K562 (cell line): ENCODE measurements around the gene GARIN6. TPM values are rescaled to one million over a fixed set of nuclear protein-coding genes. Genes with fewer than 3 reads are reported as not detected.

Experiments
- MCM3 ChIP-seq: fragments of 450-650 bp; IDR thresholded peaks from 2 replicates; pipeline ENCODE4 v1.6.1; 2016
- REST ChIP-seq, 2 experiments: fragments of 450-650 bp; formaldehyde crosslinking in 1 of 2; IDR thresholded peaks; 2 replicates each; pipeline versions ENCODE4 v1.4.0 to v1.6.1; 2014 to 2020; ENCODE audit warnings: mild to moderate bottlenecking in 2 of 2, borderline replicate concordance in 1 of 2, low read depth in 1 of 2
- SMAD2 ChIP-seq: fragments of 150-350 bp; IDR thresholded peaks from 2 replicates; pipeline ENCODE4 v1.6.1; 2014; ENCODE audit warnings: low read depth, mild to moderate bottlenecking, low read length
- ZBTB26 ChIP-seq: fragments of 450-650 bp; formaldehyde crosslinking; IDR thresholded peaks from 2 replicates; pipeline ENCODE4 v1.4.0; 2022; ENCODE audit warnings: missing genetic modification characterization
- ZFP1 ChIP-seq: fragments of 450-650 bp; formaldehyde crosslinking; IDR thresholded peaks from 2 replicates; pipeline ENCODE4 v1.4.0; 2020; ENCODE audit warnings: mild to moderate bottlenecking, mixed read lengths
- ZNF324 ChIP-seq: fragments of 250-450 bp; sonication (Bioruptor Pico); IDR thresholded peaks from 2 replicates; pipeline ENCODE4 v1.4.0; 2020; ENCODE audit warnings: mild to moderate bottlenecking
- ZNF639 ChIP-seq, 2 experiments: fragments of 200-800 bp in 1 of 2; sonication (Bioruptor generic) in 1 of 2; sonication (generic) in 1 of 2; formaldehyde crosslinking in 1 of 2; IDR thresholded peaks in 1 of 2; conservative IDR thresholded peaks in 1 of 2; 2 replicates each; pipeline versions ENCODE4 v1.5.0 to v1.6.1; 2016 to 2020; ENCODE audit warnings: missing compliant biosample characterization in 1 of 2, missing genetic modification characterization in 1 of 2, missing genetic modification reagents in 1 of 2
- polyA plus RNA-seq, 8 experiments: library from polyadenylated mRNA; depleted of rRNA in 4 of 8; stranded (reverse) in 5 of 8; unstranded in 3 of 8; fragments of >200 nt; fragmentation: Nextera tagmentation in 2 of 8; fragmentation: Illumina TruSeq in 1 of 8; extraction: Ambion mirVana in 2 of 8; extraction: Trizol in 1 of 8; gene quantifications; 2 replicates each; pipeline versions ENCODE4 v1.2.1 to v1.2.3, GENCODE V29; 2011 to 2014; ENCODE audit warnings: inconsistent platforms in 1 of 8, missing spikeins in 1 of 8
- total RNA-seq, 7 experiments: library from RNA; depleted of rRNA in 6 of 7; stranded (reverse); fragments of >200 nt in 6 of 7; fragmentation: Illumina TruSeq in 2 of 7; extraction: Trizol in 2 of 7; gene quantifications; 2 replicates each; pipeline versions ENCODE4 v1.2.1 to v1.2.3, GENCODE V29; 2011 to 2021; ENCODE audit warnings: low replicate concordance in 1 of 7

The GARIN6 gene
- total and polyA plus RNA-seq, 9 of the 15 experiments (the other 6 are each of a cell fraction or from before 2014, with no cell fraction given), result not detected

GRCh38 chr12:99611117-99611516, 36.4 kb upstream of the GARIN6 start (continued):
- TF ChIP-seq REST (IDR thresholded peaks at IDR 0.05; ENCODE audit: borderline replicate concordance) (no peak), REST (CRISPR knock-in tag; IDR thresholded peaks at IDR 0.05; ENCODE audit: low read depth) (no peak), ZBTB26 (CRISPR knock-in tag) (no peak), ZNF324 (no peak), MCM3 (no peak), SMAD2 (no peak), ZNF639 (CRISPR knock-in tag; conservative IDR thresholded peaks at IDR 0.05 in 1 of 2, IDR thresholded peaks at IDR 0.05 in 1 of 2) (no peak), ZFP1 (CRISPR knock-in tag) (no peak)
